Ecto neural progenitor cell (in vitro differentiated cells): ENCODE measurements around the gene ARSJ.
"Not testable (repeated sequence)": the region's sequence is repeated elsewhere in the genome, so short reads cannot be mapped to it uniquely, and the experiment has no call there.

Experiments
- DNase-seq: peaks from one replicate; pipeline ENCODE4 v3.0.0-alpha.2; 2018; ENCODE audit warnings: low spot score

ARSJ gene

GRCh38 chr4:113979148-113979904 lies at the start of gene ARSJ:
ARSJ (minus strand) TSS chr4:113979647; CDS start chr4:113978834, 813 bp downstream.
- peak; percentile 78 for DNase-seq

- no peak for DNase-seq
Observed at GRCh38 chr4:114028071-114028470, 48.6 kb upstream of the ARSJ start.

- DNase-seq: no peak
Observed at GRCh38 chr4:114027596-114027995, 48.1 kb upstream of the ARSJ start.

GRCh38 chr4:114026447-114026846 lies 47.0 kb upstream of the ARSJ start:
- DNase-seq: no peak

GRCh38 chr4:114025176-114025777 lies 45.8 kb upstream of the ARSJ start:
- DNase-seq: no peak

GRCh38 chr4:114021451-114021850 lies 42.0 kb upstream of the ARSJ start:
- no peak for DNase-seq

GRCh38 chr4:114019969-114020358 lies 40.5 kb upstream of the ARSJ start:
- no peak for DNase-seq

GRCh38 chr4:114019276-114019968 lies 40.0 kb upstream of the ARSJ start:
- DNase-seq: no peak

GRCh38 chr4:114017120-114017917 lies 37.9 kb upstream of the ARSJ start:
- DNase-seq: no peak

- DNase-seq: no peak
Observed at GRCh38 chr4:114015444-114015899, 36.0 kb upstream of the ARSJ start.

GRCh38 chr4:114013201-114013600 lies 33.8 kb upstream of the ARSJ start:
- not testable (repeated sequence) for DNase-seq

- DNase-seq: no peak
Observed at GRCh38 chr4:114012749-114013148, 33.3 kb upstream of the ARSJ start.

- no peak for DNase-seq
Observed at GRCh38 chr4:114005569-114006442, 26.4 kb upstream of the ARSJ start.

- DNase-seq: not testable (repeated sequence)
Observed at GRCh38 chr4:114004483-114005226, 25.2 kb upstream of the ARSJ start.

GRCh38 chr4:113998531-113998930 lies 19.1 kb upstream of the ARSJ start:
- no peak for DNase-seq

- no peak for DNase-seq
Observed at GRCh38 chr4:113998079-113998478, 18.6 kb upstream of the ARSJ start.

- no peak for DNase-seq
Observed at GRCh38 chr4:113997206-113997605, 17.8 kb upstream of the ARSJ start.

GRCh38 chr4:113996599-113997177 lies 17.2 kb upstream of the ARSJ start:
- DNase-seq: no peak

- DNase-seq: no peak
Observed at GRCh38 chr4:113993887-113994286, 14.4 kb upstream of the ARSJ start.

GRCh38 chr4:113990886-113991285 lies 11.4 kb upstream of the ARSJ start:
- DNase-seq: no peak
